Measurements from ENCODE around the gene FANCI. TPM values are rescaled to one million over a fixed set of nuclear protein-coding genes. Genes with fewer than 3 reads are reported as not detected.

FANCI gene
- total and polyA plus RNA-seq, 2 of the 13 experiments (the other 11 are each of a cell fraction or from before 2014, with no cell fraction given): 15.7 to 68.8 TPM

DNA sequence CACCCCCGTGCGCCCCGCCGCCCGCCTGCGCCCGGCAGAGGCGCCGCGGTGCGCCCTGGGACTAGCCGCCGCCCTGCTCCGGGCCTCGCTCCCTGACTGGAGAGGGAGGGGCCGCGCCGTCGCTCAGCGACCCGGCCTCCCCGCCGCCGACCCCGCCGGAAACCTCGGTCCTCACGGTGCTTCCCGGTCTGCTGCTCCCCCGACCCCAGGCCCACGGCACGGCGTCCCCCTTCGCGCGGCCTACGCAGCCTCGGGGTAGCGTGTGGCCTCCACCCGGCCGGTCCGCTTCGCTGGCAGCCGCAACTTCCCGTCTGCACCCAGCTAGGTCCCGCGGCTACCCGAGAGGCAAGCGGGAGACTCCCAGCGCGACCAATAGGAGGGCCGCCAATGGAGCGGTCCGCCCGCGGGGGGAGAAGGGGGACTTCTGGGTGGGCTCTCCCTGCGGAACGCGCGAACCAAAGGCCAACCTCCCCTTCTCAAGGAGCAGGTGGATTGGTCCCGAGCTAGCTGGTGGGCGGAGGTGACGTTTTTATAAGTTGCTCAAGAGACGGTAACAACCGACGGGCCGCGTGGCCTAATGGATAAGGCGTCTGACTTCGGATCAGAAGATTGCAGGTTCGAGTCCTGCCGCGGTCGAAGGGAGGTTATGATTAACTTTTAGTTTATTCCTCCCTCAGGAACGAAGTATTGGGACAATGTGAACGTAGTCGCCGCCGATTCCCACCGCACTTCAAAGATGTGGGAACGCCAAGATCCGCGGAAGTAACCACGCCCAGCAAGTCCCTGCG, 90.9 kb downstream of the FANCI start, which contains the start of gene POLG (continued):
- TF ChIP-seq SRF (IDR thresholded peaks at IDR 0.05; ENCODE audit: low read depth, low read length) (no peak), CHD2 (IDR thresholded peaks at IDR 0.05; ENCODE audit: low read depth, low read length) (peak; percentile 73), SOX13 (IDR thresholded peaks at IDR 0.05) (peak; percentile 6; the same call in 1 of the 2 replicates), SOX13 (CRISPR knock-in tag; conservative IDR thresholded peaks at IDR 0.05 in 1 of 2, IDR thresholded peaks at IDR 0.05 in 1 of 2) (peak in 1 of 2 experiments; percentile 52; a peak in 1 of 4 replicates), ZFP36 (IDR thresholded peaks at IDR 0.05; ENCODE audit: borderline replicate concordance, low read depth, low read length, partially characterized antibody) (no peak), NFE2 (CRISPR knock-in tag; IDR thresholded peaks at IDR 0.05) (no peak), ZFP36L2 (CRISPR knock-in tag; IDR thresholded peaks at IDR 0.05) (peak; percentile 52; the same call in 1 of the 2 replicates), FOXA1 (IDR thresholded peaks at IDR 0.05) (no peak), FOXA1 (CRISPR knock-in tag; IDR thresholded peaks at IDR 0.05) (peak; percentile 8; the same call in 1 of the 2 replicates), ZFP41 (CRISPR knock-in tag; IDR thresholded peaks at IDR 0.05; ENCODE audit: borderline replicate concordance) (no peak), ZNF329 (CRISPR knock-in tag; IDR thresholded peaks at IDR 0.05; ENCODE audit: low read depth) (peak; percentile 79), ZNF205 (CRISPR knock-in tag; IDR thresholded peaks at IDR 0.05) (peak; percentile 86; the same call in 1 of the 2 replicates), NFIB (CRISPR knock-in tag; IDR thresholded peaks at IDR 0.05; ENCODE audit: borderline replicate concordance) (no peak), SRY (CRISPR knock-in tag; IDR thresholded peaks at IDR 0.05) (peak; percentile 74; the same call in 1 of the 2 replicates), AGO2 (optimal IDR thresholded peaks at IDR 0.05; ENCODE audit: low read depth, low read length) (no peak), ZNF572 (CRISPR knock-in tag; IDR thresholded peaks at IDR 0.05) (0 out of 2 replicates have a peak, but pooled peaks have one; percentile 84), ZNF430 (CRISPR knock-in tag; IDR thresholded peaks at IDR 0.05) (peak; percentile 78; the same call in 1 of the 2 replicates), U2AF2 (IDR thresholded peaks at IDR 0.05; ENCODE audit: low read depth, low read length) (0 out of 2 replicates have a peak, but pooled peaks have one; percentile 44), ZNF720 (CRISPR knock-in tag; IDR thresholded peaks at IDR 0.05) (no peak), HMG20B (CRISPR knock-in tag; conservative IDR thresholded peaks at IDR 0.05) (peak; percentile 72; the same call in 1 of the 2 replicates)
- TF ChIP-seq, protein P1, sequence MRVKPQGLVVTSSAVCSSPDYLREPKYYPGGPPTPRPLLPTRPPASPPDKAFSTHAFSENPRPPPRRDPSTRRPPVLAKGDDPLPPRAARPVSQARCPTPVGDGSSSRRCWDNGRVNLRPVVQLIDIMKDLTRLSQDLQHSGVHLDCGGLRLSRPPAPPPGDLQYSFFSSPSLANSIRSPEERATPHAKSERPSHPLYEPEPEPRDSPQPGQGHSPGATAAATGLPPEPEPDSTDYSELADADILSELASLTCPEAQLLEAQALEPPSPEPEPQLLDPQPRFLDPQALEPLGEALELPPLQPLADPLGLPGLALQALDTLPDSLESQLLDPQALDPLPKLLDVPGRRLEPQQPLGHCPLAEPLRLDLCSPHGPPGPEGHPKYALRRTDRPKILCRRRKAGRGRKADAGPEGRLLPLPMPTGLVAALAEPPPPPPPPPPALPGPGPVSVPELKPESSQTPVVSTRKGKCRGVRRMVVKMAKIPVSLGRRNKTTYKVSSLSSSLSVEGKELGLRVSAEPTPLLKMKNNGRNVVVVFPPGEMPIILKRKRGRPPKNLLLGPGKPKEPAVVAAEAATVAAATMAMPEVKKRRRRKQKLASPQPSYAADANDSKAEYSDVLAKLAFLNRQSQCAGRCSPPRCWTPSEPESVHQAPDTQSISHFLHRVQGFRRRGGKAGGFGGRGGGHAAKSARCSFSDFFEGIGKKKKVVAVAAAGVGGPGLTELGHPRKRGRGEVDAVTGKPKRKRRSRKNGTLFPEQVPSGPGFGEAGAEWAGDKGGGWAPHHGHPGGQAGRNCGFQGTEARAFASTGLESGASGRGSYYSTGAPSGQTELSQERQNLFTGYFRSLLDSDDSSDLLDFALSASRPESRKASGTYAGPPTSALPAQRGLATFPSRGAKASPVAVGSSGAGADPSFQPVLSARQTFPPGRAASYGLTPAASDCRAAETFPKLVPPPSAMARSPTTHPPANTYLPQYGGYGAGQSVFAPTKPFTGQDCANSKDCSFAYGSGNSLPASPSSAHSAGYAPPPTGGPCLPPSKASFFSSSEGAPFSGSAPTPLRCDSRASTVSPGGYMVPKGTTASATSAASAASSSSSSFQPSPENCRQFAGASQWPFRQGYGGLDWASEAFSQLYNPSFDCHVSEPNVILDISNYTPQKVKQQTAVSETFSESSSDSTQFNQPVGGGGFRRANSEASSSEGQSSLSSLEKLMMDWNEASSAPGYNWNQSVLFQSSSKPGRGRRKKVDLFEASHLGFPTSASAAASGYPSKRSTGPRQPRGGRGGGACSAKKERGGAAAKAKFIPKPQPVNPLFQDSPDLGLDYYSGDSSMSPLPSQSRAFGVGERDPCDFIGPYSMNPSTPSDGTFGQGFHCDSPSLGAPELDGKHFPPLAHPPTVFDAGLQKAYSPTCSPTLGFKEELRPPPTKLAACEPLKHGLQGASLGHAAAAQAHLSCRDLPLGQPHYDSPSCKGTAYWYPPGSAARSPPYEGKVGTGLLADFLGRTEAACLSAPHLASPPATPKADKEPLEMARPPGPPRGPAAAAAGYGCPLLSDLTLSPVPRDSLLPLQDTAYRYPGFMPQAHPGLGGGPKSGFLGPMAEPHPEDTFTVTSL (CRISPR knock-in tag; IDR thresholded peaks at IDR 0.05; ENCODE audit: borderline replicate concordance): no peak; the same call in 1 of the 2 replicates
- TF ChIP-seq, protein P2, sequence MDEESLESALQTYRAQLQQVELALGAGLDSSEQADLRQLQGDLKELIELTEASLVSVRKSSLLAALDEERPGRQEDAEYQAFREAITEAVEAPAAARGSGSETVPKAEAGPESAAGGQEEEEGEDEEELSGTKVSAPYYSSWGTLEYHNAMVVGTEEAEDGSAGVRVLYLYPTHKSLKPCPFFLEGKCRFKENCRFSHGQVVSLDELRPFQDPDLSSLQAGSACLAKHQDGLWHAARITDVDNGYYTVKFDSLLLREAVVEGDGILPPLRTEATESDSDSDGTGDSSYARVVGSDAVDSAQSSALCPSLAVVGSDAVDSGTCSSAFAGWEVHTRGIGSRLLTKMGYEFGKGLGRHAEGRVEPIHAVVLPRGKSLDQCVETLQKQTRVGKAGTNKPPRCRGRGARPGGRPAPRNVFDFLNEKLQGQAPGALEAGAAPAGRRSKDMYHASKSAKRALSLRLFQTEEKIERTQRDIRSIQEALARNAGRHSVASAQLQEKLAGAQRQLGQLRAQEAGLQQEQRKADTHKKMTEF (CRISPR knock-in tag; IDR thresholded peaks at IDR 0.05): peak; percentile 93
- TF ChIP-seq, protein P3, sequence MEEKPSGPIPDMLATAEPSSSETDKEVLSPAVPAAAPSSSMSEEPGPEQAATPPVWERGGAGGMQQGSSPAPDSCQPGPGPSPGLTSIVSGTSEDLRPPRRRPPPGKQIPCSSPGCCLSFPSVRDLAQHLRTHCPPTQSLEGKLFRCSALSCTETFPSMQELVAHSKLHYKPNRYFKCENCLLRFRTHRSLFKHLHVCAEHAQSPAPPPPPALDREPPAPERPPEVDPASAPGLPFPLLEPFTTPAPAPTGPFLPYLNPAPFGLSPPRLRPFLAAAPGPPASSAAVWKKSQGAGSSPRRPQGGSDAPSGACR (CRISPR knock-in tag; IDR thresholded peaks at IDR 0.05): peak; percentile 52; the same call in 1 of the 2 replicates

Measured in HepG2 (cell line).